Nucleus accumbens (tissue), 56 donors: Measurements from ENCODE around the gene NUP205.
"Not testable (repeated sequence)": the region's sequence is repeated elsewhere in the genome, so short reads cannot be mapped to it uniquely, and the experiment has no call there.

Experiments used
- DNase-seq, 56 donors: peaks; one replicate each; lab custom pipeline; 2025; lab: John Stamatoyannopoulos, UW

NUP205 gene

GRCh38 chr7:135620447-135620846 is 62.7 kb downstream of the NUP205 start:
- DNase-seq: no peak

- peak in 13 of 56 donors; percentile 1 to 57 (median 13) for DNase-seq
Measured at GRCh38 chr7:135620980-135621850, 63.5 kb downstream of the NUP205 start.

GRCh38 chr7:135634191-135634878 is 76.6 kb downstream of the NUP205 start:
- no peak for DNase-seq

- not testable (repeated sequence) for DNase-seq
Measured at GRCh38 chr7:135639690-135640089, 82.0 kb downstream of the NUP205 start.

GRCh38 chr7:135644154-135644553 is 86.4 kb downstream of the NUP205 start:
- DNase-seq: no peak

- DNase-seq: no peak
Measured at GRCh38 chr7:135644729-135645128, 87.0 kb downstream of the NUP205 start.

- DNase-seq: peak in 6 of 56 donors; percentile 0 to 20 (median 13)
Measured at GRCh38 chr7:135645296-135645904, 87.7 kb downstream of the NUP205 start.

- DNase-seq: no peak
Measured at GRCh38 chr7:135647755-135648154, 90.0 kb downstream of the NUP205 start.

GRCh38 chr7:135648235-135648634 is 90.5 kb downstream of the NUP205 start:
- no peak for DNase-seq

GRCh38 chr7:135650831-135651573 is 93.3 kb downstream of the NUP205 start:
- DNase-seq: peak in 38 of 56 donors; percentile 4 to 82 (median 42)

- no peak for DNase-seq
Measured at GRCh38 chr7:135653340-135654080, 95.8 kb downstream of the NUP205 start.

GRCh38 chr7:135658564-135658963 is 100.8 kb downstream of the NUP205 start:
- no peak for DNase-seq

- DNase-seq: no peak
Measured at GRCh38 chr7:135659159-135659846, 101.6 kb downstream of the NUP205 start.

GRCh38 chr7:135661311-135662122 is 103.8 kb downstream of the NUP205 start:
- DNase-seq: peak in 2 of 56 donors; percentile 45 to 54

- DNase-seq: no peak
Measured at GRCh38 chr7:135662123-135662372, 104.3 kb downstream of the NUP205 start.

- peak in 55 of 56 donors; percentile 59 to 97 (median 90) for DNase-seq
Measured at GRCh38 chr7:135662373-135663114, 104.8 kb downstream of the NUP205 start, which contains the start of gene STMP1. TSS of gene STMP1 (plus strand) at chr7:135662514.

- DNase-seq: no peak
Measured at GRCh38 chr7:135664046-135664589, 106.4 kb downstream of the NUP205 start.
